RKO (cell line): ENCODE results near the gene KPTN.
"Not testable (repeated sequence)": the region's sequence is repeated elsewhere in the genome, so short reads cannot be mapped to it uniquely, and the experiment has no call there.

Experiments used
- DNase-seq: peaks from one replicate; pipeline ENCODE4 v3.0.0-alpha.2; 2016; ENCODE audit warnings: low spot score

Gene KPTN

DNA sequence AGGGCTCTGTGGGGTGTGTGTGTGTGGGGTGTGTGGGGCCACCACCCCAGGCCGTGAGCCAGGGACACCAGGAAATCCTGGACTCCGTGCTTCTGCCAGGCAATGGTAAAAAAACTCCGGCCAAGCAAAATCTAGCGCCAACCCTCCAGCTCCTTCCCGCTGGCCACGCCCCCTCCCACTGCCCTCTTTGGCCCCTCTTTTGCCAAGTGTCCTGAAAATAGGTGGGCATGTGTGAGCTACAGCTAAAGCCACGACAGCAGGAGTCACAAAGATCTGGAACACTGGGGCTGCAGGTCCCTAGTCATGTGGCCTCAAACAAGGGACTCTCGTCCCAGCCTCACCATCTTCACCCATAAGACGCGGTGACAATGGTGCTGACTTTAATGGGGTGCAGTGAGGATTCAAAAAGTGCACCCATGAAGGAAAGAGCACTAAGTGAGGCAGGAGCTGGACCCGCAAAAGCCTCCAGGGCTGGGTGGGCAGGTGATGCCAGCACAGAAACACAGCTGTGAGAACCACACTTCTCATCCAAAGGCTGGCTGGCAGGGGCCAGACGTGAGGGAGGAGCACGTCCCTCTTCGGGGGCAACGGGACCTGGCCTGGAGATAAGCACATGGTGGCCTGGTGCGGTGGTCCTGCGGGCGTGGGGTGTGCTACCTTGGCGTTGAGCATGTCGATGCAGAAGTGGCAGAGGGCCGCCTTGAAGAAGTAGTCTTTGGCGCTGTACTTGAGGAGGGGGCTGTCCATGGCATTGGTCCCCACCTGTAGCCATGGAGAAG, 7.5 kb upstream of the KPTN start:
- no peak for DNase-seq

DNA sequence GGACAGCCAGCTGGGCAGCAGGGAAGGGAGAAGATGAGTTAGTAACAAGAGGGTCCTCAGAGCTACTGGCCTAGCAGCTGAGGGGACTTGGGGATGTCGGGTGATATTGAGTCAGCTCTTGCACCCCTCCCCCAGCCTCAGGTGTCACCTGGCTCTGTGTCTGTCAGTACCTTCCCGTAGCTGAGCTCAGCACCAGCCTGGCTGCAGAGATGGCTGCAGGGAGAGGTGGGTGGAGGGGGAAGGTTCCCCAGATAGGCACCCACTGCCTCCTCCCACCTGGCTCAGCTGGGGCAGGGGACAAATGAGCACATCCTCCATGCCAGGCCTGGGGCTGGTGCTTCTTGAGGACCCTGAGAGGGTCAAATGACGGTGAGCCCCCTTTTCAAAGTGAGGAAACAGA, 6.8 kb upstream of the KPTN start:
- DNase-seq = no peak

GRCh38 chr19:47490031-47490430, 6.0 kb upstream of the KPTN start:
- DNase-seq = no peak

GRCh38 chr19:47489072-47489914, 5.3 kb upstream of the KPTN start:
- DNase-seq = no peak

DNA sequence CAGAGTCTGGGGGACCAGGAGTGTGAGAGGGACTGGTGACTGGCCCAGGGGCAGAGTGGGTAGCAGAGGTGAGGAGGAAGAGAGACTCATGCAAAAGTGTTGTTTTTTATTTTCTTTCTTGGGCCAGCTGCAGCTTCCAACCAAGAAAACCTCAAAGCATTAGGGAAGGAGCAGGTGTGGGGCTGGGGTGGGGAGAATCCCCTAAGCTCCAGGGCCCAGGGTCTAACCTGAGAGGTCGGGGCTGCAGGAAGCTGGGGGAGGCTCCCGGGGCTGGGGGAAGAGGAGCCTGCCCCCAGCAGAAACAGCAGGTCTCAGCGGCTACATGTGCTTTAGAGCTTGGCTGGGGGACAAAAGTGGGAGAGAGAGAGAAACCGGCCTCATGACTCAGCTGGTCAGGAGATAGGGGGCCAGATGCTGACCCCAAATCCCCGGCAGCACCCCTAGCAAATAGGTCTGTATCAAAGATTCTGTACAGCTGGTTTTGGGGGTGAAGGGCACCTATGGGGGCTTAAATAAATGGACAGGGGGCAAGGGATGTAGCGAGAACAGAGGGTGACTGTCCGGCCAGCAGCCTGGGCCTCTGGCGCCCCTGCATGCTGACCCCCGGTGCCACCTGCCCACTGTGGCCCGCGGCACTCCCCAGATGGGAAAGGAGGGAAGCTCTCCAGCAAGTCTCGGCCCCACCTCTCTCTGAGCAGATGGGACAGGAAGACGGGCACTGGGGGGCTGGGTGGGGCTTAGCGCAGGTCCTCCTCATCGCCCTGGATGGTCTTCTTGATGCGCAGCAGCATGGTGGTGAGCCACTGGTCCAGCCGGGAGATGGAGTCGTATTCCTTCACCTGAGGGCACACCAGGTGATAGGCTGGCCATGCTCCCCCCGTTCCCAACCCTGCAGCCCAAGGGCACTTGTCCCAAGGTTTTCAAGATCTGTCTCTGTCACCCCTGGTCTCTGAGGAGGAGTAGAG, 3.8 kb upstream of the KPTN start:
- DNase-seq = no peak

DNA sequence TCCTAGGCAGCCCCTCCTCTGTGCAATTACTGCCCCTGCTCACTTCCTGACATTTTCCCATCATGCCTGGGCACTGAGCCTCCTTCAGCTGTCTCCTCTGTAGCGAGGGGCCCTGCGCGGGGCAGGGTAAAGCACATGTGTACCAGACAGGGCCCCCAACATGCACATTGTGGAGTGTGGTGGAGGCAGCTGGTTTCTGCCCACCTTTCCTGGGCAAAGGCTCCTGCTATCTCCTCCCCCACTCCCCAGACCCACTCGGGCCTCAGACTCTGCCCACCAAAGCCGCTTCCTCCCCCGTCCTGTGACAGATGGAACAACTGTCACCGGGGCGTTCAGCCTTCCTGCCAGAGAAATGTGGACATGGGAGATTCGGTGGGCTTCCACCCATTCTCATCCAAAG, 2.9 kb upstream of the KPTN start:
- no peak for DNase-seq

- not testable (repeated sequence) for DNase-seq
These were observed 2.2 kb upstream of the KPTN start for GRCh38 chr19:47486220-47486619.

DNA sequence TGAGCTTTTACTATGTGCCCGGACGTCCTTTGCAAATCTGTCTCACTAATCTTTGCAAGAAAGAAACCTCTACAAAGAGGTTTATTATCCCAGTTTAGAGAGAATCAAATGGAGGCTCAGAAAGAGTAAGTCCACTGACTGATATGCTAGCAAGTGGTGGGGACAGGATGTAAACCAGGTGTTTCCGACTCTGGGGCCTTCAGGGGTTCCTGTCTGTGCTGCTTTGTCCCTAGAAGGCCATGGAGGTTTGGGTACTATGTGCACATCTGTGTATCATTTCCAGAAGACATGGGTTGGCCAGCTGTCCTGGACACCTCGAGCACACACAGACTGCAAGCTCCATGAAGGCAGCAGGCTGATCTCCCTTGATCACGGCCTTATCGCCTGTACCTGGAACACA, 1.2 kb upstream of the KPTN start:
- DNase-seq = peak; percentile 8

GRCh38 chr19:47483200-47483599, 819 bp downstream of the KPTN start:
- no peak for DNase-seq

GRCh38 chr19:47481460-47482052, 2.5 kb downstream of the KPTN start:
- no peak for DNase-seq

- DNase-seq = no peak
These were observed 3.4 kb downstream of the KPTN start for GRCh38 chr19:47480658-47481057.

DNA sequence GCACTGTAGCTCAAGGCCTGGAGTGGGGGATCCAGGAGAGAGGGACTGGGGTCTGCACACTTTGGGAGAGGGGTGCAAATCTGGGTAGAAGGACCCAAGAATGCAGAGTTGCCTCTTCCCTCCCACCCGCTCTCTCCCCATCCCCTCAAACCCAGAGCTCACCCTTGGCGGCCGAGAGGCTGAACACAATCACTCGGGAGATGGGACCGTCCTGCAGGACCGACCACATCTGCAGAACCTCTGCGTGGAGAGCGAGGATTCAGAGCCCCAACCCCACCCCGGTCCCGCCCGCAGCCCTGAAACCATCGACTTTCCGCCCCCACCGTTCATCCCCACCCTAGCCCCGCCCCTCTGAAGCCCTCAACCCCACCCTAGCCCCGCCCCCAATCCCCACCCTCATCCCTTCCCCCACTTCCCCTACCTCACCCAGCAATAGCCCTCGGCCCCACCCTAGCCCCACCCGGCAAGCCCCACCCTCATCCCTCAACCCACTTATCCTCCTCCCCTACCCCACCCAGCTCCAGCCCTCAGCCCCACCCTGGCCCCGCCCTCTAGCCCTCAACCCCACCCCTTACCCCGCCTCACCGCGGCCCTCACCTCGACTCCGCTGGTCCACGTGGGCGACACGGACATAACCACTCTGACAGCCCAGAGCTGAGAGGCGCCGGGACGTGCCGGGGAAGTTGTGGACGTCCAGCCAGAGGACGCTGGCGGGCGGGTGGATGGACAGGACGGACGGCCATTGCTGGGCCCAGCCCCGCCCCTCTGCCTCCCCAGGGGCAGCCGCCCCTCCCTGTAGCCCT, 4.1 kb downstream of the KPTN start:
- DNase-seq = no peak

DNA sequence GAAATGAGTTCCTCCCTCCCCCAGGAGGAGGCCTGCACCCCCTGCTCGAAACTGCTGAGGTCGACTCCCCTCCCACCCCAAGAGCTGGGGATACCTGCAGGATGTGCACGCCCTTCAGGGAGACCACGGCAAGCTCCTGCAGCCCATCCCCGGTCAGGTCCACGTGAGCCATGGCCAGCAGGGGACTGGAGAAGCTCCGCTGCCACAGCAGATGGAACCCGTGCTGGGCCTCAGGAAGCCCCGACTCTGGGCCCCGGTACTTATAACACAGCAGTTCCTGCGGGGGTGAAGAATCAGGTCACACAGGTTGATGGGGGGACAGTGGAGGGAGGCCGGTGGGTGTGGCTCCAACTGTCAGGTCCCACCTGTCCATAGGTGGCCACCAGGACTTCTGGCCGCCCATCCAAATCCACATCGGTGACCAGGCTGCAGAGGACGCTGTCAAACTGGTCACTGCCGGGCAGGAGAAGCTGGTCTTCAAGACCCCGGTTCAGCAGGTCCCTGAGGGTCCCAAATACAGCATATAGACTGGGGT, 7.5 kb downstream of the KPTN start:
- DNase-seq = no peak

DNA sequence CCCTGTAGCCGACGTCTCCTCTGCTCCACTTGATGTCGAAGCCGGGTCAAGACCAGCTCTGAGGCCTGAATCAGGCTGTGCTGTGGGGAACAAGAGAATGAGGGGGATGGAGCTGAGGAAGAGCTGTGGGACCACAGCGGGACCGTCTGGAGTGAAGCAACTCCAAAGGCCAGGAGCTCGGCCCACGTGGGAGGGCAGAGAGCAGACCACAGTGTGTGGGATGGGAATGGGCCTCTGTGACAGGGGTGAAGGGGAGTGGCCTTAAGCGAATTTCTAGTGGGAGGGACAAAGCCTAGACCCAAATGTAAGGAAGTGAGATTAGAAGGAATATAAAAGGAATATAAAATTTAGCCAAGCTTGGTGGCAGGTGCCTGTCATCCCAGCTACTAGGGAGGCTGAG, 8.6 kb downstream of the KPTN start:
- no peak for DNase-seq

GRCh38 chr19:47473336-47473735, 10.7 kb downstream of the KPTN start:
- no peak for DNase-seq

- no peak for DNase-seq
These were observed 12.1 kb downstream of the KPTN start, which contains the start of gene SLC8A2 for GRCh38 chr19:47471733-47472457. SLC8A2 (minus strand) TSS chr19:47471893; CDS start chr19:47466403, 5,490 bp downstream.

GRCh38 chr19:47471381-47471732, 12.7 kb downstream of the KPTN start:
- DNase-seq = no peak

DNA sequence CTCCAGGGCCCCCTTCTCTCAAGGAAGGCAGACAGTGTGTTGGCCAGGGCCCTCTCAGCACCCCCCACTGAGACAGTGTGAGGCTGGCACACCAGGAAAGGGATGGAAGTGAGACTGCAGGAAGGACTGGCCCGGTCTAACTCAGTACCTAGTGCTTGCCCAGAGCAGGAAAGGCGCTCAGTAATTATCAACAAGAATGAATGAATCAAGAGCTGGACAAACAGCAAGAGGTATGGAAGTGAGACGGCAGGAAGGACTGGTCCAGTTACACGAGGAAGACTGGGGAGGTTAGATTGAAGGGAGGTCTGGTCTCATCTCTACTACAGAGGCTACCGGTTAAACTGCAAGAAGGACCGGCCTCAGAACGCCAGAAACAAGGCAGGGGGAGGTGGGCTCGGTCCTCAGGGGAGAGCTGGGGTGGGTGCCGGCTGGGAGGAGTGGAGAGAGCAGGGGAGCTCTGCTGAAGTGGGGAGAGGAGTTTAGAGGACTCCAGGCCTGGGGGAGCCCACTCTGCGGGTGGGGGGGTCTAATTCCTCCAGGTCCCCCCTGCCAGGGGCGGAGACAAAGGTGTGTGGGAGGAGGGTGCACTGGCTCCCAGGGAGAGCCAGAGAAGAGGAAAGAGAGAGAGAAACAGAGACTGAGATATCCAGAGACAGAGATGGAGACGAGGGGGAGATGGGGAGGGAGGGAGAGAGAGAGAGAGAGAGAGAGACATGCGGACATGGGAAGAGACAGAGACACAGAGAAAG, 13.4 kb downstream of the KPTN start:
- DNase-seq = no peak

GRCh38 chr19:47469719-47470118, 14.3 kb downstream of the KPTN start:
- no peak for DNase-seq
